Smooth muscle cell (in vitro differentiated cells): ENCODE measurements around the gene PRR20G. TPM values are rescaled to one million over a fixed set of nuclear protein-coding genes. Genes with fewer than 3 reads are reported as not detected.

ENCODE experiments used
- DNase-seq: peaks from one replicate; lab custom pipeline; 2025; ENCODE audit not compliant: unreplicated experiment; lab: John Stamatoyannopoulos, UW
- H2AFZ ChIP-seq: fragments of 200-600 bp; sonication (generic); 2 replicates; pipeline ENCODE4 v1.6.0; 2016; ENCODE audit warnings: antibody characterized with exemption, low read depth, mild to moderate bottlenecking
- H3F3A ChIP-seq: fragments of 200-600 bp; sonication (generic); 2 replicates; pipeline ENCODE4 v1.6.0; 2017; ENCODE audit warnings: antibody characterized with exemption, low read depth
- H3K27ac ChIP-seq: fragments of 200-600 bp; sonication (generic); 2 replicates; pipeline ENCODE4 v1.5.1; 2016; ENCODE audit warnings: low read depth, mild to moderate bottlenecking
- H3K27me3 ChIP-seq: fragments of 200-600 bp; sonication (generic); 2 replicates; pipeline ENCODE4 v1.6.1; 2016; ENCODE audit warnings: low read depth, mild to moderate bottlenecking
- H3K36me3 ChIP-seq: fragments of 200-600 bp; sonication (generic); 2 replicates; pipeline ENCODE4 v1.5.1; 2016; ENCODE audit warnings: low read depth
- H3K4me1 ChIP-seq: fragments of 200-600 bp; sonication (generic); 2 replicates; pipeline ENCODE4 v1.5.1; 2016; ENCODE audit warnings: low read depth
- H3K4me2 ChIP-seq: fragments of 200-600 bp; sonication (generic); 2 replicates; pipeline ENCODE4 v1.6.0; 2016; ENCODE audit warnings: mild to moderate bottlenecking
- H3K4me3 ChIP-seq: fragments of 200-600 bp; sonication (generic); 2 replicates; pipeline ENCODE4 v1.5.1; 2016; ENCODE audit warnings: mild to moderate bottlenecking
- H3K79me2 ChIP-seq: fragments of 200-600 bp; sonication (generic); 2 replicates; pipeline ENCODE4 v1.6.0; 2016; ENCODE audit warnings: low read depth, mild to moderate bottlenecking
- H3K9ac ChIP-seq: fragments of 200-600 bp; sonication (generic); 2 replicates; pipeline ENCODE4 v1.6.0; 2016; ENCODE audit warnings: low read depth
- H3K9me3 ChIP-seq: fragments of 200-600 bp; sonication (generic); replicated peaks from 2 replicates; pipeline ENCODE4 v1.5.1; 2016; ENCODE audit warnings: low read depth
- H4K20me1 ChIP-seq: fragments of 200-600 bp; sonication (generic); 2 replicates; pipeline ENCODE4 v1.6.0; 2016; ENCODE audit warnings: low read depth
- CTCF ChIP-seq: fragments of 200-600 bp; sonication (generic); IDR thresholded peaks from 2 replicates; pipeline ENCODE4 v1.5.1; 2017; ENCODE audit warnings: borderline replicate concordance, mild to moderate bottlenecking, antibody characterized with exemption; ENCODE audit not compliant: insufficient read depth, poor library complexity, severe bottlenecking
- WGBS: methylation state at CpG from one replicate; pipeline ENCODE4 v1.1.7; 2016; ENCODE audit warnings: low lambda C conversion rate; 5-methylcytosine and 5-hydroxymethylcytosine counted together
- polyA plus RNA-seq: library from polyadenylated mRNA; unstranded; fragments of >200 nt; fragmentation: Nextera tagmentation; extraction: Ambion mirVana; gene quantifications from 2 replicates; pipeline ENCODE4 v1.2.1, GENCODE V29; 2016
- total RNA-seq: library from RNA; depleted of rRNA; stranded (reverse); fragments of >200 nt; gene quantifications from 2 replicates; pipeline ENCODE4 v1.2.3, GENCODE V29; 2014

The PRR20G gene
- total and polyA plus RNA-seq, 2 experiments from 2014 or later = not detected

- no peak overlapping the region for H3K4me2 ChIP-seq
- TF ChIP-seq CTCF = no peak
- no peaks in the 10 kb centered on the region for H4K20me1 ChIP-seq
- H3K9ac ChIP-seq = no peak overlapping the region
- H3K4me1 ChIP-seq = no peaks in the 10 kb centered on the region
- H3K9me3 ChIP-seq = no peaks in the 10 kb centered on the region
- no peaks in the 10 kb centered on the region for H3K79me2 ChIP-seq
- no peak overlapping the region for H3K27ac ChIP-seq
- no peaks in the 10 kb centered on the region for H3K36me3 ChIP-seq
- H2AFZ ChIP-seq = no peak overlapping the region
- H3K4me3 ChIP-seq = no peak overlapping the region
- H3K27me3 ChIP-seq = no peaks in the 10 kb centered on the region
- no peak for DNase-seq
- no peaks in the 10 kb centered on the region for H3F3A ChIP-seq
- 89% methylated on average over 6 of the region's 6 CpGs for WGBS
Observed at GRCh38 chr3:127260826-127261555, 26.9 kb downstream of the PRR20G start.

- DNase-seq = no peak
- Histone ChIP-seq H3K9me3 (no peaks in the 10 kb centered on the region), H3K27ac (no peak overlapping the region), H4K20me1 (no peaks in the 10 kb centered on the region), H3K36me3 (no peaks in the 10 kb centered on the region), H3K4me1 (no peaks in the 10 kb centered on the region), H3K4me2 (no peak overlapping the region), H3K79me2 (no peaks in the 10 kb centered on the region), H3K4me3 (no peak overlapping the region), H3K27me3 (no peaks in the 10 kb centered on the region), H3F3A (no peaks in the 10 kb centered on the region), H3K9ac (no peak overlapping the region), H2AFZ (no peak overlapping the region)
- 89% methylated on average over 7 of the region's 7 CpGs for whole genome bisulfite sequencing
- TF ChIP-seq CTCF = no peak
Observed at GRCh38 chr3:127260416-127260815, 27.4 kb downstream of the PRR20G start.

GRCh38 chr3:127259882-127260281 lies 28.0 kb downstream of the PRR20G start:
- Histone ChIP-seq H3K27me3 (no peaks in the 10 kb centered on the region), H4K20me1 (no peaks in the 10 kb centered on the region)
- no peak for TF ChIP-seq CTCF

GRCh38 chr3:127258733-127259132 lies 29.1 kb downstream of the PRR20G start:
- DNase-seq = no peak
- H3F3A ChIP-seq = no peaks in the 10 kb centered on the region
- H3K9me3 ChIP-seq = no peaks in the 10 kb centered on the region
- WGBS = 95% methylated on average over 2 of the region's 2 CpGs
- no peaks in the 10 kb centered on the region for H3K36me3 ChIP-seq
- H3K27me3 ChIP-seq = no peaks in the 10 kb centered on the region
- no peaks in the 10 kb centered on the region for H4K20me1 ChIP-seq
- H3K9ac ChIP-seq = no peak overlapping the region
- H3K4me2 ChIP-seq = no peak overlapping the region
- H2AFZ ChIP-seq = no peak overlapping the region
- no peaks in the 10 kb centered on the region for H3K79me2 ChIP-seq
- no peak for TF ChIP-seq CTCF
- no peak overlapping the region for H3K27ac ChIP-seq
- H3K4me3 ChIP-seq = no peak overlapping the region
- no peaks in the 10 kb centered on the region for H3K4me1 ChIP-seq

More at GRCh38 chr3:127259882-127260281, 28.0 kb downstream of the PRR20G start:
- Histone ChIP-seq H3K9me3 (no peaks in the 10 kb centered on the region), H3F3A (no peaks in the 10 kb centered on the region), H3K27ac (no peak overlapping the region), H3K9ac (no peak overlapping the region), H3K79me2 (no peaks in the 10 kb centered on the region), H3K36me3 (no peaks in the 10 kb centered on the region), H3K4me2 (no peak overlapping the region), H3K4me3 (no peak overlapping the region), H2AFZ (no peak overlapping the region), H3K4me1 (no peaks in the 10 kb centered on the region)
- whole genome bisulfite sequencing = 73% methylated on average over 4 of the region's 4 CpGs
- DNase-seq = no peak
